Measurements from ENCODE around the gene CD82.

CD82 gene

DNA sequence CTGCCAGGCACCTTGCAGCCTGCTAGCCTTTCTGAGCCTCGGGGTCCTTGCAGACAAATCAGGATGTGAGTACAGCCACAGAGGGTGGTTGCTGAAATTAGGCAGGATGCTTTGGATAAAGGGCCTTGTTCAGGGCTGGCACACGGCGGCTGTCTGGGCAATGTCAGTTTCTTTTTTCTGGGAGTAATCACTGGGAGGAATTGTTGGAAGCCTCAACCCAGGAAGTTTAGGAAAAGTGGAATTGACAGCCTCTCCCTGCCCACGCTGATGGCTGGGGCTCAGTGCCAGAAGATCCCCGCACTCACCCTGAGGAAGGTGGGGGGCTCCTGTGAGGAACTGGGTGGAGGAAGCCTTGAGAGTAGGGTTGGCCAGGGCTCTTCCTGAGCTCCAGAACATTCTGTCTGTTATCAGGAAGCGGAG lies 37.4 kb downstream of the CD82 start:
- Histone ChIP-seq H3K4me3 (ENCODE audit: low read depth, low read length) (no peak overlapping the region), H3K27me3 (ENCODE audit: control insufficient read depth, insufficient read depth, low read length) (no peaks in the 10 kb centered on the region), H3K4me1 (ENCODE audit: control insufficient read depth, insufficient read depth, low read length) (no peaks in the 10 kb centered on the region), H3K9ac (ENCODE audit: low read depth, low read length) (no peak overlapping the region), H3K36me3 (ENCODE audit: control insufficient read depth, insufficient read depth, low read length) (no peaks in the 10 kb centered on the region), H3K9me3 (ENCODE audit: control insufficient read depth, insufficient read depth, low read length) (no peaks in the 10 kb centered on the region), H3K27ac (ENCODE audit: low read depth, low read length) (no peak overlapping the region)

- Histone ChIP-seq H3K4me3 (ENCODE audit: low read depth, low read length) (no peak overlapping the region), H3K27me3 (ENCODE audit: control insufficient read depth, insufficient read depth, low read length) (no peaks in the 10 kb centered on the region), H3K9ac (ENCODE audit: low read depth, low read length) (no peak overlapping the region), H3K27ac (ENCODE audit: low read depth, low read length) (no peak overlapping the region), H3K36me3 (ENCODE audit: control insufficient read depth, insufficient read depth, low read length) (no peaks in the 10 kb centered on the region), H3K4me1 (ENCODE audit: control insufficient read depth, insufficient read depth, low read length) (no peaks in the 10 kb centered on the region), H3K9me3 (ENCODE audit: control insufficient read depth, insufficient read depth, low read length) (no peaks in the 10 kb centered on the region)
These were observed 38.7 kb downstream of the CD82 start for GRCh38 chr11:44604171-44604581.

- no peaks in the 10 kb centered on the region for H3K27me3 ChIP-seq (ENCODE audit: control insufficient read depth, insufficient read depth, low read length)
- no peaks in the 10 kb centered on the region for H3K4me1 ChIP-seq (ENCODE audit: control insufficient read depth, insufficient read depth, low read length)
- no peak overlapping the region for H3K9ac ChIP-seq (ENCODE audit: low read depth, low read length)
- H3K4me3 ChIP-seq (ENCODE audit: low read depth, low read length) = no peak overlapping the region
- H3K27ac ChIP-seq (ENCODE audit: low read depth, low read length) = no peak overlapping the region
- no peaks in the 10 kb centered on the region for H3K9me3 ChIP-seq (ENCODE audit: control insufficient read depth, insufficient read depth, low read length)
- no peaks in the 10 kb centered on the region for H3K36me3 ChIP-seq (ENCODE audit: control insufficient read depth, insufficient read depth, low read length)
These were observed 39.7 kb downstream of the CD82 start for GRCh38 chr11:44605068-44605708.

- Histone ChIP-seq H3K27me3 (ENCODE audit: control insufficient read depth, insufficient read depth, low read length) (no peaks in the 10 kb centered on the region), H3K4me3 (ENCODE audit: low read depth, low read length) (no peak overlapping the region), H3K36me3 (ENCODE audit: control insufficient read depth, insufficient read depth, low read length) (no peaks in the 10 kb centered on the region), H3K27ac (ENCODE audit: low read depth, low read length) (no peak overlapping the region), H3K9ac (ENCODE audit: low read depth, low read length) (no peak overlapping the region), H3K9me3 (ENCODE audit: control insufficient read depth, insufficient read depth, low read length) (no peaks in the 10 kb centered on the region), H3K4me1 (ENCODE audit: control insufficient read depth, insufficient read depth, low read length) (no peaks in the 10 kb centered on the region)
These were observed 40.5 kb downstream of the CD82 start for GRCh38 chr11:44605965-44606364.

- Histone ChIP-seq H3K27ac (ENCODE audit: low read depth, low read length) (no peak overlapping the region), H3K4me3 (ENCODE audit: low read depth, low read length) (no peak overlapping the region), H3K9me3 (ENCODE audit: control insufficient read depth, insufficient read depth, low read length) (no peaks in the 10 kb centered on the region), H3K27me3 (ENCODE audit: control insufficient read depth, insufficient read depth, low read length) (no peaks in the 10 kb centered on the region), H3K4me1 (ENCODE audit: control insufficient read depth, insufficient read depth, low read length) (no peaks in the 10 kb centered on the region), H3K9ac (ENCODE audit: low read depth, low read length) (no peak overlapping the region), H3K36me3 (ENCODE audit: control insufficient read depth, insufficient read depth, low read length) (no peaks in the 10 kb centered on the region)
These were observed 41.0 kb downstream of the CD82 start for GRCh38 chr11:44606472-44606871.

GRCh38 chr11:44607319-44607962 lies 42.0 kb downstream of the CD82 start:
- no peaks in the 10 kb centered on the region for H3K36me3 ChIP-seq (ENCODE audit: control insufficient read depth, insufficient read depth, low read length)
- H3K4me1 ChIP-seq (ENCODE audit: control insufficient read depth, insufficient read depth, low read length) = no peaks in the 10 kb centered on the region
- no peak overlapping the region for H3K9ac ChIP-seq (ENCODE audit: low read depth, low read length)
- no peak overlapping the region for H3K4me3 ChIP-seq (ENCODE audit: low read depth, low read length)
- H3K27ac ChIP-seq (ENCODE audit: low read depth, low read length) = no peak overlapping the region
- H3K27me3 ChIP-seq (ENCODE audit: control insufficient read depth, insufficient read depth, low read length) = no peaks in the 10 kb centered on the region
- H3K9me3 ChIP-seq (ENCODE audit: control insufficient read depth, insufficient read depth, low read length) = no peaks in the 10 kb centered on the region

DNA sequence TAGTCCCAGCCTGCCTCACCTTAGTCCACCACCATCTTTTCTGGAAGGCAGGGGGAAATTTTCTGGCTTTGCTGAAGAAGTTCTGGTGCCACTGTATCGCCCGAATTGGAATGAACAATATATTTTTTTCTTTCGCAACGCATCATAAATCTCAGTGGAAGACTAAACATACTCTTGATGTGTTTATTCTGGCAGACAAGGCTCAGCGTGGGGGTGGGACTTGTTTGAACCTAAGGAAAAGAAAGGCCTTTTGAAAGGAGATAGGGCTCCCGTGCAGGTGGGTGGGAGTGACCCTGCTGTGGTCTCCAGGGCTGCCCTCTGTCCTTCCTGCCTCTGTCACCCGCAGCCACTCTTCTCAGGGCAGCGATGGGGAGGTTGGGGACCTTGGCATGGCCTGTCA lies 42.5 kb downstream of the CD82 start:
- no peaks in the 10 kb centered on the region for H3K4me1 ChIP-seq (ENCODE audit: control insufficient read depth, insufficient read depth, low read length)
- no peaks in the 10 kb centered on the region for H3K36me3 ChIP-seq (ENCODE audit: control insufficient read depth, insufficient read depth, low read length)

GRCh38 chr11:44608651-44608990 lies 43.2 kb downstream of the CD82 start:
- Histone ChIP-seq H3K27me3 (ENCODE audit: control insufficient read depth, insufficient read depth, low read length) (no peaks in the 10 kb centered on the region), H3K9ac (ENCODE audit: low read depth, low read length) (no peak overlapping the region), H3K27ac (ENCODE audit: low read depth, low read length) (no peak overlapping the region), H3K4me1 (ENCODE audit: control insufficient read depth, insufficient read depth, low read length) (no peaks in the 10 kb centered on the region), H3K9me3 (ENCODE audit: control insufficient read depth, insufficient read depth, low read length) (no peaks in the 10 kb centered on the region), H3K36me3 (ENCODE audit: control insufficient read depth, insufficient read depth, low read length) (no peaks in the 10 kb centered on the region), H3K4me3 (ENCODE audit: low read depth, low read length) (no peak overlapping the region)

More for the DNA sequence above, 42.5 kb downstream of the CD82 start:
- H3K27me3 ChIP-seq (ENCODE audit: control insufficient read depth, insufficient read depth, low read length) = no peaks in the 10 kb centered on the region
- H3K27ac ChIP-seq (ENCODE audit: low read depth, low read length) = no peak overlapping the region
- no peak overlapping the region for H3K4me3 ChIP-seq (ENCODE audit: low read depth, low read length)
- H3K9me3 ChIP-seq (ENCODE audit: control insufficient read depth, insufficient read depth, low read length) = no peaks in the 10 kb centered on the region
- H3K9ac ChIP-seq (ENCODE audit: low read depth, low read length) = no peak overlapping the region

DNA sequence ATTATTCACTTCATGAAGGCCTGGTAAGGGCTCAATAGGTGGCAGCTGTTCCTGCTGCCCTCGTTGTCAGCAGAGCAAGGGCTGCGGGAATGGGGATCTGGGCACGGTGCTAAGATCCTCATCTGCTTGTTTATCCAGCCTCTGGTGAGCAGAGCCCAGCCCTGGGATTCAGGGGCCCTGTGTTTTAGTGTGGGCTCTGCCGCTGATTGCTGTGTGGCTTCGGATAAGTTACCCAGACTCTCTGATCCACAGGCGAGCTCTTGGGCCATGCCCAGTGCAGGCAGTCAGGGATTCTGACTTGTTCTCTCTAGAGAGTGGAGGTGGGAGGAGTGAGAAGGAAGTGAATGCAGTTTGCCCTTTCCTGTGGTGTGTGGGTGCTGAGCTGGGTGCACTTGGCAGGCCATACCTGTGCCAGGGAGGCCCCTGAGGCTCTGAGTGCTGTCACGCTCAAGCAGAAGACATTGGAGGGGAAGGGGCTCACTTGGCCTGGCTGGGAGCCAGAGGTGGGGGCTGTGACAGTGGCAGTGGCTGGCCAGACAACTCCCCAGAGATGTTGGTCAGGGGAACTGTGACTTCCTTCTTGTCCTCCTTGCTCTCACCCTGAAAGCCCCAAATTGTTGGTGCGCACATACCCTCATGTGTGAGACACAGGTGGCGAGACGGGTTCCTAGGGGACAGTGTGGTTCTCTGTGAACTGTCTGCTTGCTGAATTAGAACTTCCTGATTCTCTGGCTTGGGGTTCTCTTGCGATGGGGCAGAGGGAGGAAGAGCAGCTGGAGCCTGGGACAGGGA lies 43.7 kb downstream of the CD82 start:
- no peak overlapping the region for H3K4me3 ChIP-seq (ENCODE audit: low read depth, low read length)
- no peaks in the 10 kb centered on the region for H3K4me1 ChIP-seq (ENCODE audit: control insufficient read depth, insufficient read depth, low read length)
- H3K9ac ChIP-seq (ENCODE audit: low read depth, low read length) = no peak overlapping the region
- H3K27ac ChIP-seq (ENCODE audit: low read depth, low read length) = no peak overlapping the region
- H3K9me3 ChIP-seq (ENCODE audit: control insufficient read depth, insufficient read depth, low read length) = no peaks in the 10 kb centered on the region
- H3K36me3 ChIP-seq (ENCODE audit: control insufficient read depth, insufficient read depth, low read length) = no peaks in the 10 kb centered on the region
- H3K27me3 ChIP-seq (ENCODE audit: control insufficient read depth, insufficient read depth, low read length) = no peaks in the 10 kb centered on the region

GRCh38 chr11:44609783-44610155 lies 44.3 kb downstream of the CD82 start:
- H3K27me3 ChIP-seq (ENCODE audit: control insufficient read depth, insufficient read depth, low read length) = no peaks in the 10 kb centered on the region
- H3K27ac ChIP-seq (ENCODE audit: low read depth, low read length) = no peak overlapping the region
- no peaks in the 10 kb centered on the region for H3K9me3 ChIP-seq (ENCODE audit: control insufficient read depth, insufficient read depth, low read length)
- no peak overlapping the region for H3K4me3 ChIP-seq (ENCODE audit: low read depth, low read length)
- no peak overlapping the region for H3K9ac ChIP-seq (ENCODE audit: low read depth, low read length)
- H3K36me3 ChIP-seq (ENCODE audit: control insufficient read depth, insufficient read depth, low read length) = no peaks in the 10 kb centered on the region
- no peaks in the 10 kb centered on the region for H3K4me1 ChIP-seq (ENCODE audit: control insufficient read depth, insufficient read depth, low read length)
